Mesenteric fat pad (tissue), 1 donor: ENCODE data around the gene PCNT. TPM values are rescaled to one million over a fixed set of nuclear protein-coding genes. Genes with fewer than 3 reads are reported as not detected.
A peak's percentile ranks its signal among the peaks of the same experiment; 100 is the strongest.
"Not testable (repeated sequence)": the region's sequence is repeated elsewhere in the genome, so short reads cannot be mapped to it uniquely, and the experiment has no call there.

ENCODE experiments used
- DNase-seq: peaks from one replicate; pipeline ENCODE4 v3.0.0-alpha.2; 2020; ENCODE audit warnings: low spot score
- total RNA-seq: library from RNA; stranded (reverse); fragmentation: NEBNext Ultra II Directional; extraction: Animal tissue kit (Norgen Biotek cat#: 25700); gene quantifications from one replicate; pipeline ENCODE4 v1.2.1, GENCODE V29; 2021
- donor health status: DM: yes; HTN: yes; CAD: no.

Gene PCNT
- total RNA-seq, 1 donor from 2014 or later: 29.4 TPM

DNA sequence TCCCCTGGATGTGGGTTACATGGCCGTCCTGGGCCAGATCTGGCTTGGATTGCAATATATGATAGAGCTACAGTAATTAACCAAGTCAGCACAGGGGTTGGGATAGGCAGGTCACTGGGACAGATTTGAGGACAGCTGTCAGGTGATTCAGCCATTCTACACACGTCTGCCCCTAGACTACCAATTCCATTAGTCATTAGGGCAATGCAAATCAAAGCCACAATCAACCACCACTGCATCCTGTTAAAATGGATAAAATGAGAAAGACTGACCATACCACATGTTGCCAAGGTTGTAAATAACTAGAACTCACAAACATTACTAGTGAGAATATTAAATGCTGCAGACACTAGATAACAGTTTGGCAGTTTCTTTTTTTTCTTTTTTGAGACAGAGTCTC lies 16.3 kb upstream of the PCNT start:
- no peak for DNase-seq

DNA sequence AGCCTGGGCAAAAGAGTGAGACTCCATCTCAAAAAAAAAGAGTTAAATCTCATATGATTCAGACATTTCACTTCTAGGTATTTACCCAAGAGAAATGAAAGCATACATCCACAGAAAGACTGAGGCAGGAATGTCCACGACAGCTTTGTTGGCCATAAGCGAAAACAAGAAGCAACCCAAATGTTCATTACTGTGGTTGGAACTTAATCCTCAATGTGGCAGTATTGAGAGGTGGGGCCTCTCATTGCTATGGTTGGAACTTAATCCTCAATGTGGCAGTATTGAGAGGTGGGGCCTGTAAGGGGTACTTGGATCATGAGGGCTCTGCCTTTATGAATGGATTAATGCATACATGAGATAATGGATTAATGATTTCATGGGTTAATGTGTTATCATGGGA lies 15.5 kb upstream of the PCNT start:
- no peak for DNase-seq

DNA sequence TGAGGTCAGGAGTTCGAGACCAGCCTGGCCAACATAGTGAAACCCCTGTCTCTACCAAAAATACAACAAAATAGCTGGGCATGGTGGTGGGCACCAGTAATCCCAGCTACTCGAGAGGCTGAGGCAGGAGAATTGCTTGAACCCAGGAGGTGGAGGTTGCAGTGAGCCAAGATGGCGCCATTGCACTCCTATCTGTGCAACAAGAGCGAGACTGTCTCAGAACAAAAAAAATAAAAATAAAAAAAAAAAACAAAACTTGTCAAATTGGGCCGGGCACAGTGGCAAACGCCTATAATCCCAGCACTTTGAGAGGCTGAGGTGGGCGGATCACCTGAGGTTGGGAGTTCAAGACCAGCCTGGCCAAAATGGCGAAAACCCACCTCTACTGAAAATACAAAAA lies 13.7 kb upstream of the PCNT start:
- not testable (repeated sequence) for DNase-seq

DNA sequence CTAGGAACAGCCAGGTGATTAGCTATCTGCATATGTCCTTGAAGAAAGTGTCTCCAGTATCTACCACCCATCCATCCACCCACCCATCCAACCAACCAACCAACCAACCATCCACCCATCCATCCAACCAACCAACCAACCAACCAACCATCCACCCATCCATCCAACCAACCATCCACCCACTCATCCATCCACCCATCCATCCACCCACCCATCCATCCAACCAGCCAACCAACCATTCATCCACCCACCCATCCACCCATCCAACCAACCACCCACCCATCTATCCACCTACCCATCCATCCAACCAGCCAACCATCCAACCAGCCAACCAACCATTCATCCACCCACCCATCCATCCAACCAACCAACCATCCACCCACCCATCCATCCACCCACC lies 12.4 kb upstream of the PCNT start:
- no peak for DNase-seq

DNA sequence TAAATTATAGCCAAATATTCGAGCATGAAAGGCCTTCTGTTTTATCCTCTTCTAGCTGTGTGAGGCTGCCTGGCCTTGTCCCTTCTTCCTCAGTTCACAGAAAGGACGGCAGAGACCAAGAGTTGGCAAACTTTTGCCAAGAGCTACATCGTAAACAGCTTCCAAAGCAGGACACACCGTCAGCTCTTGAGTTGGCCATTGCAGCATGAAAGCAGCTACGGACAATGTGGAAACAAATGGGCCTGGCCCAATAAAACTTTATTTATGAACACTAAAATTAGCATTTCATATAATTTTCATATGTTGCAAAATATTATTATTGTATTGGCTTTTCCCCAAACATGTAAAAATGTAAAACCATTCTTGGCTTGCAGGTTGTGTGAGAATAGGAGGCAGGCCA lies 11.0 kb upstream of the PCNT start:
- DNase-seq: no peak

DNA sequence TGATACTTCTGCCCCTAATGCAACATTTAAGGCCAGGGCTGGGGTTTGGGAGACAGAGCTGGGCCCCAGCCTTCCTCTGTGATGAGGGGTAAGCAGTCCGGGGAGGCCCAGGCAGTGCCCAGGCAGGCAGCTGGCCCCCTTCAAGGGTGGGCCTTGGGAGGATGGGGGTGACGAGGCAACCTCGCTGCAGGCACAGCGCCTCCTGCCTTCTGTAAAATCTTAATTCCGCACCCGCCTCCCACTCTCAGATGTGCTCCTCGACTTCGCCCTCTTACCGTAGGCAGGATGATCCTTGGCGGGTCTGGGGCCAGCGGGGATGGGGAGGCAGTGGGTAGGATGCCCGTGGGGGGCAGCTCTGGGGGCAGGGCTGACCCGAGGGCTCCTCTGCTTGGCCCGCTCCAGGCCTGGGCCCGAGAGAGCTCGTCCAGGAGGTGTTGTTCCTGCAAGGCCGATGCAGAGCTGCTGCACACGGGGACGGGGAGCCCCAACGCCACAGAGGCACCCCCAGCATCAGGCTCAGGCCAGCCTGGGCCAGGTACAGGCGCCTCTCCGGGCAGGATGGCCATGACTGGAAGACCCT lies 9.4 kb upstream of the PCNT start:
- DNase-seq: no peak

DNA sequence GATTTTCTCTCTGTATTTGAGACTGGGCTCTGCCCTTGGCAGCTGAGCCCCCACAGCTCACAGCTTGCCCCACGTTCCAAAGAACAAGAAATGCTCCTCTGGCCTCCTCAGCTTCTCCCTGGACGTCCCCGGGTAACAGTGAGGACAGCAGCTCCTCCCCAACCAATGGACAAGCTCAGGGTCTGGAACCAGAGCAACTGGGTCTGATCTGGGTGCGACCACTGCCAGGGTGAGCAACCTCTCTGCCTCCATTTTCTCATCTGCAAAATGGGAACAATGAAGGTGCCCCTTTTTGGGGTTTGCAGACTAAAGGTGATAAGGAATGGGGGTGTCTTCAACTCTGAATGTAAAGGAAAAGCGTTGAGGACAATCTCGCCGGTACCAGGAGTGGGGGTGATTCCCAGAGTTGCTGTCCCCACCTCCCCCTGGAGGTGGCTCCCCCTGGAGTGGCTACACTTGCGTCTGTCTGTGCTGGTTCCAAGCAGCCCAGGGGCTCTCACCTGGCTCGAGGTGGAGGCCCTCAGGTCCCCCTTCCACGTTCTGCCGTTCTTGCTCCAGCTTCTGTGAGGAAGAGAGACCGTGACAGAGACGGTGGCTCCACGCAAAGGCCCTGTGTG lies 7.1 kb upstream of the PCNT start:
- DNase-seq: no peak

DNA sequence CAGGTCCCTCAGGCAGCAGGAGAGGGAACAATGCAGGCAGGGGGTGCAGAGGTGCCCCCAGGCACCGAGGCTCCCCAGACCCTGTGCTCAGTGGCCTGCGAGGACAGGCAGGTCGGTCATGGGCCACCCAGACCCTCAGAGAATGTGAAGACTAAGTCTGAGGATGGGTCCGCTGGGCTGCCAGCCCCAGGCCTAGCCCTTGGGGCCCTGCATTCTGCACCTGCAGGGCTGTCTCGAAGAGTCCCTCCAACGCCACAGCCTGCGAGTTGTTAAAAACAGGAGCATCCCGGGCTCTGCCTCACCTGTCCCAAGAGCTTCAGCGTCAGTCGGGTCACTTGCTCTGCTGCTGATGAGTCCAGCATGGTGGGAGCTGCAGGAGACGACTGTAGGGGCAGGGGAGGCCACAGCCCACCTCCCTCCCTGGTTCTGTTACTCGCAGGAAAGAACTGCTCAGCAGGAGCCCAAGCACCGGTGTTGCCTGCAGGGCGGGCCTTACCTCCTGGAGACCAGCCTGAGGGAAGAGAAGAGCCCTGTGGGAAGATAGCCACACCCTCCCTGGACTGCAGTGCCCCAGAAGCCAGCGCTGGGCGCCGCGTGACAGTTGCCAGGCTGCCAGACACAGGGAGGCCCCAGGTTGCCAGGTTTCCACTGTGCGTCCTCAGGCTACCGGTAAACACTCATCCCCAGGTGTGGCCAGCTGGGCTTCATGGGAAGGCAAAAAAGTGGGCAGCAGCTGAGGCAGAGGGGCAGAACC lies 6.1 kb upstream of the PCNT start:
- no peak for DNase-seq

DNA sequence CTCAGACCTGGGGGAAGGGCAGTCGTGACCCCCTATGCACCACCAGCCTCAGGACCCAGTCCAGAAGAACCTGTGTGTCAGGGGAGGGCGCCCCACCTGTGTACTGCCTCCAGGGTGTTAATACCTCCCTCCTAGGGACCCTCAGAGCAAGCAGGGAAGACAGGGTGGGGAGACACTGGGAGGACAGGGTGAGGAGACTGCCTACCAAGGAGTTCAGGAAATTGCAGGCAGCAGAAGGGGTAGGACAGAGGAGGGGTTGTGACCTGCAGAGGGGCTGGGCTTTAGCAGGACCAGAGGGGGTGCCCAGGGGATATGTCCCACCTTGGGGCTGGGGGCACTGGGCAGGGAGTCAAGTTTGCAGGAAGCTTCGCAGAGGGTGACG lies 5.5 kb upstream of the PCNT start:
- no peak for DNase-seq

DNA sequence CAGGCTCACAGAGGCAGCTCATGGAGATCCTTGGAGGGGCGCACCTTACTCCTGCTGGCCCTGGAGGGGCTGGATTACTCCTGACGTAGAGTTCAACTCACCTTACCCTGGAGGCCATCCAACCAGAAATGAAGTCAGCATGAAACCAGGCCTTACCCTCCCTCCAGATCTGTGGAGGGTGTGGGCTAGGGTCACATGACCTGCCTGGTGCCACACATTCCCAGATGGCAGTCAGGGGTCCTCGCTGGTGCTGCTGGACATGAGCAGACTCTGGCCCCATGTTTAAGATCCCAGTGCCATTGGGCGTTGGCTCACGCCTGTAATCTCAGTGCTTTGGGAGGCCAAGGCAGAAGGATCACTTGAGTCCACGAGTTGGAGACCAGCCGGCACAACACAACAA lies 4.8 kb upstream of the PCNT start:
- no peak for DNase-seq

DNA sequence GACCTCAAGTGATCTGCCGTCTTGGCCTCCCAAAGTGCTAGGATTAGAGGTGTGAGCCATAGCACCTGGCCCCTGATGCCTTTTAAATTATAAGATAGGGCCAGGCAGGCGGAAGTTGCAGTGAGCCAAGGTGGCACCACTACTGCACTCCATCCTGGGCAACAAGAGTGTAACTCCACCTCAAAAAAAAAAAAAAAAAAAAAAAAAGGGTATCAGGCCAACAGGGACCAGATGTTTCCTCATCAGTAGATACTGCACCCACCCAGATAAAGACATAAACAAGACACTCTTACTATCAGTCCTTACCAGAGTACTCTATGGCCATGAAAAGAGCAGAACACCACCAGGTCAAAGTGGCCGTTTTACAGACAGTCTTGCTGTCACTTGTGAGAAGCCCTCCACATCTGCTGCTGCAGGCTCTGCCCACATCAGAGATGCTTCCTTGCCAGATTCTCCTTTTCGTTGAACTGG lies 3.6 kb upstream of the PCNT start:
- DNase-seq: no peak

DNA sequence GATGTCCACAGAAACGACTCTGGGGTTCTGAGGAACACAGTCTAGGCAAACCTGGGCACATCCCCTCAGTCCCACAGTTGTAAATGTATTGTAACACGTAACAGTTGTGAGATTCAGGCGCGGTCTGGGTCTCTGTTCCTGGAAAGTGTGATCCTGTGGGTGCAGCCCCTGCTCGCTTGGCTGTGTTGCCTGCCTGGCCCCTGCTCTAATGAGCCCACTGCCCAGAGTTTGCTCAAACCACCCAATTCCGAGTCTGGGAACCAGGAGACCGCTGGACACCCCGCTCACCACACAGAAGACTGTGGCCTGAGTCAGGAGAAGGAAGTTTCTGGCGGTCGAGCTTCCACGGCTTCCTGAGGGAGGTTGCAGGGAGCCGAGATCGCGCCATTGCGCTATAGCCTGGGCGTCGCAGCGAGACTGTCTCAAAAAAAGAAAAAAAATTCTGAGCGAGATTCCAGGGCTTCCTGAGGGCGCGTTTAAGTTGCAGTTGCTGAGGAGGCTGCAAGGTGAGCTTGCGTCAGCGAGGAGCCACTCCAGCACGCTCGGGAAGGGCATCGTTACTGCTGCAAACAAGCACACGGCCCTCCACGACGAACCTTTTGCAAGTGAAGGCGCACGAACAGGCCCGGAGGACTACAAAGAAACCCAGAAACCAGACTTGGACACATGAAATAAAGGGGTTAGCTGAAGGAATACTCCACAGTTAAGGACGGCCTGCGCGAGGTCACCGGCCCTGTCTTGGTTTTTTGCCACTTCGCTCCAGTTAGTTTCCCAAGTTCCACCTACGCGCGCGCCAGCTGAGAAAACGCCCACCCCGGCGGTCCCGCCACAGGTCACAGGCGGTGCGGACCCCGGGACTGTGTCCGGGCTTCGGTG lies 1.4 kb upstream of the PCNT start:
- DNase-seq: no peak

DNA sequence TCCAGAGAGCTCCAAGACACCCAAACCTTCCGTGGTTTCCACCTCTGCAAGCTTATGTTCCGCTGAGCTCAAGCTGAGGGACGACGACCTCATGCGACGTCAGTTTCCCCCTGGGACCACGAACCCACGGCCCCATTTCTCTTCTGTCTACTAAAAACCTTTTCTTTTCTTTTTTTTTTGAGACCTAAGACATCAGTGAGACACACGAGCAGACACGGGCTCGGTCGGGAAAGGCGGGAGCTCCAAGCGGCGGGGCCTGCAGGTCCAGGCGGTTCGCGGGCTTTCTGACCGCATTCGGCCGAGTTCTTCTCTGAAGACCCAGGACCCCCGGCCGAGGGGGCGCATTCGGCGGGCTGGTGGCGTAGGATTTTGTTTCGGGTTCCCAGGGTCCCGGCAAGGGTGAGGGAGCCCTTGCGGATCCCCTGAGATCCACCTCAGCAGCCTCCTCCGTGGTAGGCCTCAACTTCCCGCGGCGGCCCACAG lies 688 bp upstream of the PCNT start:
- DNase-seq: no peak

DNA sequence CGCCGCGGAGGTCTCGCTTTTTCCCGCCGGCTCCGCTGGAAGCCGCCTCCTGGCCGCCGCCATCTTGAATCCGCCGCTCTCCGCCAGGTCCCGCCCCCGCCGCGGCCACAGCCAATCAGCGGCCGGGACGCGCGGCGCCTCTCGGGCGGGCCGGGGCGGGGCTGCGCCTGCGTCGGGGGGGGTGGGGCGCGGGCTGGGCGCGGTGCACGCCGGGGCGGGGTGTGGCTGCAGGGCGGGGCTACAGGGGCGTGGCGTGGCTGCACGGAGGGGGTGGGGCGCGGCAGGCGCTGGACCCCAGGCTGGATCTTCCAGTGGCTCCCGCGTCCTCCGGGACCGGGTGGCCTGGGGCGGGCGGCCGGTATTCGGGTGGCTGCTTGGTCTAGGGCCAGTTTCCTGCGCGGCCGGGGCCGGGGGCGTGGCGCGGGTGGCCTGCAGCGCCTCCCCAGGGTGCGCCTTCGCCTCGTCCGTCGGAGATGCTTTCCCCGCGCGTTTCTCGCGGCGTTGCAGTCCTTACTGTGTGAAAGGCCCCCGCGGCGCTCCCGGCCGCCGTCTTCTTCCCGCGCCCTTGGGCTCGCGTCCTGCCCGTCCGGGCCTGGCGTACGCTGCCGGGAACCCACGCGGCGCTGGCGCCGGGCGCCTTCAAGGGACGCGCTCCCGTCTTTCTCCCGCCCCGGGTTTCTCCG lies 575 bp downstream of the PCNT start:
- peak; percentile 96 for DNase-seq

DNA sequence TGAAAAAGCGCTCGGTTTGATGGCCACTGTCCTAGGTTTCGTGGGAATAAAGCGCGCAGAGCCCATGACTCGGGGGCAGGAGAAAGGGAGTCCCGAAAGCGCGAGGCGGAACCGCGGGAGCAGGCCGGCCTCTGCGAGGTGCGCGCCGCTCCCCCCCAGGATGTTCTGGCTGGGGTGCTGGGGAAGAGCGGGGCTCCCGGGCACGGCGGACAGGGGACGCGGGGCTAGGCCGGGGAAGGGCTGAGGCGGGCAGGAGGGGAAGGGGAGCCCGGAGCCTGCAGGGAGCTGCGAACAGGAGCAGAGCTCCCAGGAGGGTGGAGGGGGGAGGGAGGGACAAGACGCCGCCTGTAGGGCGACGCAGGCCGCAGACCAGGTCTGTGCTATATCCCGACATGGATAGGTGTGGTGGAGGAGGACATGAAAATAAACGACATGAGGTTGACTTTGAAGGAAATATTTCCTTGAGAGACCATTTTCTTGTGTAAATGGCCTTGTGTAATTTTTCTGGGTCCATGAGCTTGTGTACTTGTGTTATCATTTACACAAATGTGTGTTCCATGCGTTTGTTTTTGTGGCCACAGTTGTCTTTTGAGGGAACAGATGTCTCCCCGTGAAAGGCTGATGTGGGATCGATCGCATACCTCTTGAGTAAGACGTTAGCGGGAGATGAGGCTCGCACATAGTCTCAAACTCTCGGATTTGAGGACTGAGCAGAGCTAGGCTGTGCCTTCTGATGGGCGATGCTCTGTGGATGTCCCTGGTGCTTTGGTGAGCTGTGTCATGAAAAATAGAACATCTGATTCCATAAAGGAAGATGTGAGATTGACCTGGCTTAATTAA lies 1.3 kb downstream of the PCNT start:
- no peak for DNase-seq

DNA sequence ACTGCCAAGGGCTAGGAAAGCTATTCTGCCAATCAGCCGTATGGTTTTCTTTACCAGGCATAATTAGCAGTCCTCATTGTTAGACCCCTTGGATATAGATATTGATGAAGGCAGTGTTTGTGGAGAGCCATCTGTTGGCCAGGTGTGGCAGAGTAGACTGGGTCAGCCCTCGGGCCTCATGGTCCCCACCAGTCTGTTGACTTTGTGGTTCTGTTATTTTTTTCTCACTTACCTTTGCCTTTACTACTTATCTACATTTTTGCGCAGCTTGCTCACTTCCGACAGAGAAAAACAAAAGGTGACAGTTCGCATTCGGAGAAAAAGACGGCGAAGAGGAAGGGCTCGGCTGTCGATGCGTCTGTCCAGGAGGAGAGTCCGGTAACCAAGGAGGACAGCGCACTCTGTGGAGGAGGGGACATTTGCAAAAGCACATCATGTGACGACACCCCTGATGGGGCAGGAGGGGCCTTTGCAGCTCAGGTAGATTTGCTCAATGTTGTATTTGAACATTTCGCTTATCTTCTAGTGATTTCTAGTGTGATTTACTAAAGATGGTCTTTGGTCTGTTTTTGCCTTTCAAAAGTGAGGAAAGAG lies 2.3 kb downstream of the PCNT start:
- DNase-seq: no peak

DNA sequence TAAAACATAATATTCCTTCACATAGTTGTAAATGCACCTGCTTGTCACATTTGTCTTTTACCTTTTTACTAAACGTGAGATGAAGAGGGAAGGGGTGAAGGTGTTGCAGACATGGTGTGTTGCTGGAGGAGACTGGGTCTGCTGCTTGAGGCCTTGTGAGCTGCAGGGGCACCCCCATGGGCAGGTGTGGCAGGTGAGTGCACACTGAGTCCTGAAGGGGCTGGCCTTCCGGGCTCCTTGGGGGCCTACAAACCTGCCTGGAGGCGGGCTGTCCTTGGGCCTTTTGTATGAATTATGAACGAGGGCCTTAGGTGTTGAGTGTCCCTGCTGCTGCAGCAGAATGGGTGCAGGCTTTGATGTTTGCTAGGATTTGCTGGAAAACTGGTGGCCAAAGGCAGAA lies 3.8 kb downstream of the PCNT start:
- no peak for DNase-seq

DNA sequence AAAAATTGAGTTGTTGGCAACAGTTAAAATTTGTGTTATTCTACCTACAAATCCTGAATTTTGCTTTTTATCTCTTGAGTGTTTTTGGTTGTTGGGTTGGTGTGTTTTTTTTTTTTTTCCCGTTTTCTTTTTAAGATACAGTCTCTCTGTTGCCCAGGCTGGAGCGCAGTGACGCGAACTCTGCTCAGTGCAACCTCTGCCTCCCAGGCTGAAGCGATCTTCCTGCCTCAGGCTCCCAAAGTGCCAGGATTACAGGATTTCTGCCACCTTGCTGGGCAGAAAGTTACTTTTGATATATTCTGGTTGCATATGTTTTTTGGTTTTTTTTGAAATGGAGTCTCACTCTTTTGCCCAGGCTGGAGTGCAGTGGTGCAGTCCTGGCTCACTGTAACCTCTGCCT lies 4.2 kb downstream of the PCNT start:
- DNase-seq: no peak

DNA sequence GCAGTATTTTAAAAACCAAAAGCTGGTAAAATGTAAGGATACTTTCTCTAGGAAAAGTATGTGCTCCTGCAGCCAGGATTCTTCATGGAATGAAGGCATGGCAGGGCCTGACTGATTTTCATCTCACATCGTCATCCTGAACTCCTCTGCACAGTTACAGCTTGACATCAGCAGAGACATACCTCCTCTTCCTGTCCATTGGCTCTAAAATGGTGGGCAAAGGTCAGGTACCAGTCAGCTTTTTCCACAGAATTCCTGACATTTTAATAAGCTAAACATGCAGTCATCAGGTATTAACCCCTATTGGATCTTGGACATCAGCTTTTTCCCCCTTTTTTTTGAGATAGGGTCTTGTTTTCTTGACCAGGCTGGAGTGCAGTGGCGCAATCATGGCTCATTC lies 5.8 kb downstream of the PCNT start:
- DNase-seq: no peak
